K562 (cell line): ENCODE results near the gene CHRNA9.

Source experiments
- CCAR2 ChIP-seq: fragments of 200-400 bp; formaldehyde crosslinking; IDR thresholded peaks from 2 replicates; pipeline ENCODE4 v1.6.1; 2017; ENCODE audit warnings: mild to moderate bottlenecking, low read depth, low read length
- CHD4 ChIP-seq: fragments of 200-600 bp; sonication (generic); IDR thresholded peaks from 3 replicates; pipeline ENCODE4 v1.6.1; 2012; ENCODE audit warnings: low read depth, mild to moderate bottlenecking, mixed read lengths, low read length, inconsistent platforms; ENCODE audit not compliant: insufficient read depth, insufficient replicate concordance, poor library complexity, severe bottlenecking
- KLF1 ChIP-seq: fragments of 450-650 bp; IDR thresholded peaks from 2 replicates; pipeline ENCODE4 v1.6.1; 2016; ENCODE audit warnings: missing genetic modification characterization, missing compliant biosample characterization
- PHF8 ChIP-seq: fragments of 200-600 bp; sonication (generic); IDR thresholded peaks from 2 replicates; pipeline ENCODE4 v1.6.1; 2012; ENCODE audit warnings: mixed run types, mild to moderate bottlenecking, inconsistent platforms, low read length, moderate library complexity, borderline replicate concordance
- SMARCA5 ChIP-seq: fragments of 450-650 bp; IDR thresholded peaks from 2 replicates; pipeline ENCODE4 v1.6.1; 2016
- TF ChIP-seq, protein P1 (sequence below), 3 experiments: IDR thresholded peaks in 2 of 3; conservative IDR thresholded peaks in 1 of 3; 2 replicates each; pipeline ENCODE4 v1.5.1; 2011 to 2012; ENCODE audit warnings: low read length in 3 of 3, mild to moderate bottlenecking in 3 of 3, control low read depth in 2 of 3, improper control_type of control experiment in 1 of 3, inconsistent platforms in 1 of 3, low read depth in 1 of 3, mixed read lengths in 1 of 3, moderate library complexity in 1 of 3; ENCODE audit not compliant: insufficient read depth in 2 of 3
- TF ChIP-seq, protein P2 (sequence below): sonication (generic); formaldehyde crosslinking; IDR thresholded peaks from 2 replicates; pipeline ENCODE4 v1.8.1; 2023; ENCODE audit warnings: mild to moderate bottlenecking, missing genetic modification reagents, moderate library complexity
- TF ChIP-seq, protein P3 (sequence below), 2 experiments: fragments of 150-350 bp in 1 of 2; IDR thresholded peaks; 2 replicates each; pipeline ENCODE4 v1.6.1; 2012 to 2016; ENCODE audit warnings: low read depth in 2 of 2, low read length in 2 of 2, mild to moderate bottlenecking in 1 of 2, moderate library complexity in 1 of 2

DNA sequence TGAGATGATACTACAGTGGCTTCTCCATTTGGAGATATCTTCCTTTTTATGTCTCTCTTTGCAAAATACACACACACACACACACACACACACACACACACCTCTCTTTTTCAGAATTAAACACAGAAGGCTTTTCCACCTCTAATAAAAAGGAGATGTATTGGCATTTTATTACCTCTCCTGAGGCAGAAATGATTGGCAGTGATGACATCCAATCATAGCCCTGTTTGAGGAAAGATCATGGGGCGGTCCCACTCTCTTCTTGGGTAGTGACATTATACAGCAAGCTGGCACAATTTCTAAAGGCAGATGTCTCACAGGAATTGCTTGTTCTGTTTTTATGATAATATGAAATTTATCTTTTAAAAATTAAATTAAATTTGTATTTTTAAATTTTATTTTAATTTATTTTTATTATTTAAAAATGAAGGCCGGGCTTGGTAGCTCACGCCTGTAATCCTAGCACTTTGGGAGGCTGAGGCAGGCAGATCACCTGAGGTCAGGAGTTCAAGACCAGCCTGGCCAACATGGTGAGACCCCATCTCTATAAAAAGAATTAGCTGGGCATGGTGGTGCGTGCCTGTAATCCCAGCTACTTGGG lies 15.6 kb downstream of the CHRNA9 start:
- TF ChIP-seq, protein P1, sequence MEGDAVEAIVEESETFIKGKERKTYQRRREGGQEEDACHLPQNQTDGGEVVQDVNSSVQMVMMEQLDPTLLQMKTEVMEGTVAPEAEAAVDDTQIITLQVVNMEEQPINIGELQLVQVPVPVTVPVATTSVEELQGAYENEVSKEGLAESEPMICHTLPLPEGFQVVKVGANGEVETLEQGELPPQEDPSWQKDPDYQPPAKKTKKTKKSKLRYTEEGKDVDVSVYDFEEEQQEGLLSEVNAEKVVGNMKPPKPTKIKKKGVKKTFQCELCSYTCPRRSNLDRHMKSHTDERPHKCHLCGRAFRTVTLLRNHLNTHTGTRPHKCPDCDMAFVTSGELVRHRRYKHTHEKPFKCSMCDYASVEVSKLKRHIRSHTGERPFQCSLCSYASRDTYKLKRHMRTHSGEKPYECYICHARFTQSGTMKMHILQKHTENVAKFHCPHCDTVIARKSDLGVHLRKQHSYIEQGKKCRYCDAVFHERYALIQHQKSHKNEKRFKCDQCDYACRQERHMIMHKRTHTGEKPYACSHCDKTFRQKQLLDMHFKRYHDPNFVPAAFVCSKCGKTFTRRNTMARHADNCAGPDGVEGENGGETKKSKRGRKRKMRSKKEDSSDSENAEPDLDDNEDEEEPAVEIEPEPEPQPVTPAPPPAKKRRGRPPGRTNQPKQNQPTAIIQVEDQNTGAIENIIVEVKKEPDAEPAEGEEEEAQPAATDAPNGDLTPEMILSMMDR (IDR thresholded peaks at IDR 0.05 in 2 of 3, conservative IDR thresholded peaks at IDR 0.05 in 1 of 3; ENCODE audit: insufficient read depth in 2 of 3, low read depth in 1 of 3, low read length in 3 of 3) = no peak
- TF ChIP-seq CHD4 (no peak), CCAR2 (no peak), KLF1 (tag) (no peak), SMARCA5 (no peak), PHF8 (no peak)
- TF ChIP-seq, protein P2, sequence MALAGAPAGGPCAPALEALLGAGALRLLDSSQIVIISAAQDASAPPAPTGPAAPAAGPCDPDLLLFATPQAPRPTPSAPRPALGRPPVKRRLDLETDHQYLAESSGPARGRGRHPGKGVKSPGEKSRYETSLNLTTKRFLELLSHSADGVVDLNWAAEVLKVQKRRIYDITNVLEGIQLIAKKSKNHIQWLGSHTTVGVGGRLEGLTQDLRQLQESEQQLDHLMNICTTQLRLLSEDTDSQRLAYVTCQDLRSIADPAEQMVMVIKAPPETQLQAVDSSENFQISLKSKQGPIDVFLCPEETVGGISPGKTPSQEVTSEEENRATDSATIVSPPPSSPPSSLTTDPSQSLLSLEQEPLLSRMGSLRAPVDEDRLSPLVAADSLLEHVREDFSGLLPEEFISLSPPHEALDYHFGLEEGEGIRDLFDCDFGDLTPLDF (CRISPR knock-in tag) = no peak
- TF ChIP-seq, protein P3, sequence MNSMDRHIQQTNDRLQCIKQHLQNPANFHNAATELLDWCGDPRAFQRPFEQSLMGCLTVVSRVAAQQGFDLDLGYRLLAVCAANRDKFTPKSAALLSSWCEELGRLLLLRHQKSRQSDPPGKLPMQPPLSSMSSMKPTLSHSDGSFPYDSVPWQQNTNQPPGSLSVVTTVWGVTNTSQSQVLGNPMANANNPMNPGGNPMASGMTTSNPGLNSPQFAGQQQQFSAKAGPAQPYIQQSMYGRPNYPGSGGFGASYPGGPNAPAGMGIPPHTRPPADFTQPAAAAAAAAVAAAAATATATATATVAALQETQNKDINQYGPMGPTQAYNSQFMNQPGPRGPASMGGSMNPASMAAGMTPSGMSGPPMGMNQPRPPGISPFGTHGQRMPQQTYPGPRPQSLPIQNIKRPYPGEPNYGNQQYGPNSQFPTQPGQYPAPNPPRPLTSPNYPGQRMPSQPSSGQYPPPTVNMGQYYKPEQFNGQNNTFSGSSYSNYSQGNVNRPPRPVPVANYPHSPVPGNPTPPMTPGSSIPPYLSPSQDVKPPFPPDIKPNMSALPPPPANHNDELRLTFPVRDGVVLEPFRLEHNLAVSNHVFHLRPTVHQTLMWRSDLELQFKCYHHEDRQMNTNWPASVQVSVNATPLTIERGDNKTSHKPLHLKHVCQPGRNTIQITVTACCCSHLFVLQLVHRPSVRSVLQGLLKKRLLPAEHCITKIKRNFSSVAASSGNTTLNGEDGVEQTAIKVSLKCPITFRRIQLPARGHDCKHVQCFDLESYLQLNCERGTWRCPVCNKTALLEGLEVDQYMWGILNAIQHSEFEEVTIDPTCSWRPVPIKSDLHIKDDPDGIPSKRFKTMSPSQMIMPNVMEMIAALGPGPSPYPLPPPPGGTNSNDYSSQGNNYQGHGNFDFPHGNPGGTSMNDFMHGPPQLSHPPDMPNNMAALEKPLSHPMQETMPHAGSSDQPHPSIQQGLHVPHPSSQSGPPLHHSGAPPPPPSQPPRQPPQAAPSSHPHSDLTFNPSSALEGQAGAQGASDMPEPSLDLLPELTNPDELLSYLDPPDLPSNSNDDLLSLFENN (IDR thresholded peaks at IDR 0.05; ENCODE audit: low read depth in 2 of 2, low read length in 2 of 2) = no peak
